Stimulated activated CD8-positive, alpha-beta memory T cell treated with anti-CD3 and anti-CD28 coated beads, Interleukin-15, amount 100 ng/mL, for 4 hours (primary cell): ENCODE measurements around the gene CDC73.
"Not testable (repeated sequence)": the region's sequence is repeated elsewhere in the genome, so short reads cannot be mapped to it uniquely, and the experiment has no call there.

ENCODE experiments used
- DNase-seq, 2 donors: peaks; one replicate each; pipeline ENCODE4 v3.0.0-alpha.2; 2020; ENCODE audit warnings: low read depth in 2 of 2

Gene CDC73

GRCh38 chr1:193113992-193114332 is 7.9 kb upstream of the CDC73 start:
- no peak for DNase-seq

- DNase-seq: no peak
These were observed 7.2 kb upstream of the CDC73 start for GRCh38 chr1:193114485-193115095.

- DNase-seq: no peak
These were observed 6.1 kb upstream of the CDC73 start for GRCh38 chr1:193115629-193116227.

GRCh38 chr1:193117167-193117566 is 4.7 kb upstream of the CDC73 start:
- DNase-seq: not testable (repeated sequence)

- DNase-seq: no peak
These were observed 3.6 kb upstream of the CDC73 start for GRCh38 chr1:193118194-193118593.

- DNase-seq: no peak
These were observed 2.8 kb upstream of the CDC73 start for GRCh38 chr1:193118803-193119730.

- DNase-seq: no peak
These were observed 1.1 kb upstream of the CDC73 start for GRCh38 chr1:193120604-193121166.

- DNase-seq: no peak
These were observed 1.9 kb downstream of the CDC73 start for GRCh38 chr1:193123751-193124150.

GRCh38 chr1:193125369-193125768 is 3.5 kb downstream of the CDC73 start:
- DNase-seq: no peak

GRCh38 chr1:193131266-193131860 is 9.5 kb downstream of the CDC73 start:
- no peak for DNase-seq

GRCh38 chr1:193140254-193140653 is 18.4 kb downstream of the CDC73 start:
- DNase-seq: no peak

- no peak for DNase-seq
These were observed 20.0 kb downstream of the CDC73 start for GRCh38 chr1:193141804-193142203.

GRCh38 chr1:193142409-193142808 is 20.6 kb downstream of the CDC73 start:
- no peak for DNase-seq

- DNase-seq: no peak
These were observed 21.5 kb downstream of the CDC73 start for GRCh38 chr1:193143285-193143684.

- DNase-seq: no peak
These were observed 22.6 kb downstream of the CDC73 start for GRCh38 chr1:193144361-193144938.

GRCh38 chr1:193144999-193145398 is 23.2 kb downstream of the CDC73 start:
- no peak for DNase-seq

- DNase-seq: no peak
These were observed 34.4 kb downstream of the CDC73 start for GRCh38 chr1:193156117-193156821.

- no peak for DNase-seq
These were observed 35.0 kb downstream of the CDC73 start for GRCh38 chr1:193156822-193157142.

- DNase-seq: no peak
These were observed 35.5 kb downstream of the CDC73 start for GRCh38 chr1:193157360-193157759.

GRCh38 chr1:193176113-193176512 is 54.3 kb downstream of the CDC73 start:
- DNase-seq: no peak

- no peak for DNase-seq
These were observed 55.0 kb downstream of the CDC73 start for GRCh38 chr1:193176788-193177187.
